MM.1S (cell line): ENCODE results near the gene HADH.

Experiments
- CTCF ChIP-seq: fragments of 300-600 bp; sonication (generic); IDR thresholded peaks from 2 replicates; pipeline ENCODE4 v1.5.1; 2016; ENCODE audit warnings: antibody characterized with exemption, low read length, mixed read lengths
- EZH2 ChIP-seq: fragments of 300-600 bp; sonication (generic); optimal IDR thresholded peaks from 2 replicates; pipeline ENCODE3; 2017; ENCODE audit warnings: low read depth, mild to moderate bottlenecking, antibody characterized with exemption, low read length, mixed read lengths

GRCh38 chr4:108072300-108072699 is 82.6 kb downstream of the HADH start:
- TF ChIP-seq CTCF (no peak), EZH2 (no peak)
